Endothelial cell of umbilical vein (primary cell): Measurements from ENCODE around the gene SLAMF6. TPM values are rescaled to one million over a fixed set of nuclear protein-coding genes. Genes with fewer than 3 reads are reported as not detected.

Source experiments
- BruUV-seq: library from RNA; stranded (reverse); fragments of 400-500 nt; replicated peaks from 2 replicates; lab custom pipeline; 2021; lab: Mats Ljungman, UMichigan
- CTCF ChIA-PET: fragments of 300-600, 350-600 bp; sonication (Branson Sonifier 250); formaldehyde crosslinking; loops from one replicate; lab custom pipeline; 2021; ENCODE audit warnings: antibody characterized with exemption, inconsistent platforms; lab: Charles Lee
- POLR2A ChIA-PET: fragments of 300-600, 350-600 bp; sonication (Branson Sonifier 250); formaldehyde crosslinking; loops from one replicate; lab custom pipeline; 2021; ENCODE audit warnings: antibody characterized with exemption, inconsistent platforms; lab: Charles Lee
- DNase-seq: peaks from one replicate; pipeline ENCODE4 v3.0.0-alpha.2; 2011; ENCODE audit warnings: low read depth, low spot score
- FAIRE-seq: peaks from 2 replicates; lab custom pipeline; 2011; peaks lifted over from hg19 to GRCh38; lab: Jason Lieb, UNC
- H2AFZ ChIP-seq: 2 replicates; pipeline ENCODE4 v1.6.0; 2012; ENCODE audit warnings: low read depth, low read length, control low read depth, inconsistent platforms
- H3K27ac ChIP-seq: 2 replicates; pipeline ENCODE4 v1.5.1; 2011; ENCODE audit warnings: low read depth, mild to moderate bottlenecking, control low read depth, low read length, moderate library complexity; ENCODE audit not compliant: insufficient read depth
- H3K27me3 ChIP-seq, 2 experiments: 2 replicates each; pipeline versions ENCODE4 v1.6.0 to v1.6.1; 2011; ENCODE audit warnings: low read length in 2 of 2, mixed read lengths in 1 of 2; ENCODE audit not compliant: control insufficient read depth in 2 of 2, insufficient read depth in 2 of 2
- H3K36me3 ChIP-seq, 2 experiments: 2 replicates in 1 of 2; 3 replicates in 1 of 2; pipeline ENCODE4 v1.5.1; 2011; ENCODE audit warnings: low read length in 2 of 2, mild to moderate bottlenecking in 1 of 2, moderate library complexity in 1 of 2; ENCODE audit not compliant: control insufficient read depth in 2 of 2, insufficient read depth in 2 of 2; ENCODE audit errors: extremely low read depth in 1 of 2
- H3K4me1 ChIP-seq: 3 replicates; pipeline ENCODE4 v1.5.1; 2011; ENCODE audit warnings: mild to moderate bottlenecking, low read length; ENCODE audit not compliant: control insufficient read depth, insufficient read depth; ENCODE audit errors: extremely low read depth
- H3K4me2 ChIP-seq: 2 replicates; pipeline ENCODE4 v1.6.1; 2011; ENCODE audit warnings: low read length, control low read depth, mixed read lengths; ENCODE audit not compliant: insufficient read depth
- H3K4me3 ChIP-seq, 3 experiments: fragments of 200-600 bp in 1 of 3; sonication (generic), shearing (Covaris generic) in 1 of 3; replicated peaks in 1 of 3; 2 replicates each; pipeline ENCODE4 v1.5.1; 2011 to 2016; ENCODE audit warnings: control low read depth in 3 of 3, low read length in 3 of 3, mild to moderate bottlenecking in 2 of 3, inconsistent platforms in 1 of 3, low read depth in 1 of 3, moderate library complexity in 1 of 3; ENCODE audit not compliant: insufficient read depth in 1 of 3
- H3K79me2 ChIP-seq: 2 replicates; pipeline ENCODE4 v1.6.0; 2012; ENCODE audit warnings: low read length, inconsistent platforms; ENCODE audit not compliant: control insufficient read depth, insufficient read depth
- H3K9ac ChIP-seq: replicated peaks from 2 replicates; pipeline ENCODE3; 2011; ENCODE audit warnings: low read length, control low read depth; ENCODE audit not compliant: insufficient read depth; ENCODE audit errors: extremely low read depth
- H3K9me1 ChIP-seq: replicated peaks from 3 replicates; pipeline ENCODE4 v1.6.0; 2011; ENCODE audit warnings: mild to moderate bottlenecking, low read length; ENCODE audit not compliant: control insufficient read depth, insufficient read depth; ENCODE audit errors: extremely low read depth
- H3K9me3 ChIP-seq: replicated peaks from 2 replicates; pipeline ENCODE4 v1.5.1; 2012; ENCODE audit warnings: low read length, inconsistent platforms; ENCODE audit not compliant: control insufficient read depth, insufficient read depth
- H4K20me1 ChIP-seq: replicated peaks from 2 replicates; pipeline ENCODE3; 2011; ENCODE audit warnings: mild to moderate bottlenecking, low read length; ENCODE audit not compliant: control insufficient read depth, insufficient read depth; ENCODE audit errors: extremely low read depth
- CTCF ChIP-seq, 2 donors: IDR thresholded peaks; 1 replicate in 1 of 2; 2 replicates in 1 of 2; pipeline ENCODE4 v1.5.1; 2011; ENCODE audit warnings: low read length in 2 of 2, mild to moderate bottlenecking in 2 of 2, moderate library complexity in 2 of 2, control low read depth in 1 of 2, inconsistent platforms in 1 of 2, low read depth in 1 of 2; ENCODE audit not compliant: insufficient read depth in 1 of 2; ENCODE audit errors: extremely low read depth in 1 of 2
- EZH2 ChIP-seq: IDR thresholded peaks from 2 replicates; pipeline ENCODE4 v1.6.1; 2012; ENCODE audit warnings: borderline replicate concordance, low read depth, mild to moderate bottlenecking, moderate library complexity, low read length, inconsistent platforms; ENCODE audit not compliant: severe bottlenecking
- FOS ChIP-seq: IDR thresholded peaks from 2 replicates; pipeline ENCODE4 v1.6.1; 2011; ENCODE audit warnings: mild to moderate bottlenecking, low read length, moderate library complexity, borderline replicate concordance; ENCODE audit not compliant: insufficient read depth
- GATA2 ChIP-seq: IDR thresholded peaks from 2 replicates; pipeline ENCODE4 v1.7.0; 2011; ENCODE audit warnings: low read depth, mild to moderate bottlenecking, moderate library complexity, mixed read lengths, low read length; ENCODE audit not compliant: insufficient read length, insufficient read depth
- JUN ChIP-seq: IDR thresholded peaks from 2 replicates; pipeline ENCODE4 v1.6.1; 2011; ENCODE audit warnings: borderline replicate concordance, low read depth; ENCODE audit not compliant: insufficient read length, insufficient read depth
- MAX ChIP-seq: IDR thresholded peaks from 2 replicates; pipeline ENCODE4 v1.6.1; 2011; ENCODE audit not compliant: insufficient read depth, insufficient read length
- MYC ChIP-seq: IDR thresholded peaks from one replicate; pipeline ENCODE4 v1.6.1; 2011; ENCODE audit warnings: mild to moderate bottlenecking, low read depth, low read length
- POLR2A ChIP-seq: IDR thresholded peaks from 2 replicates; pipeline ENCODE4 v1.6.1; 2012; ENCODE audit warnings: low read depth, mild to moderate bottlenecking, control low read depth, low read length
- POLR2AphosphoS5 ChIP-seq: IDR thresholded peaks from 2 replicates; pipeline ENCODE4 v1.6.1; 2012; ENCODE audit warnings: low read depth, mild to moderate bottlenecking, control low read depth, low read length, moderate library complexity; ENCODE audit not compliant: insufficient read depth
- dilution Hi-C: fragments of 300-500 bp; cut with MboI; formaldehyde crosslinking; loops from one replicate; pipeline ENCODE4 v1.15.0; 2019; ENCODE audit warnings: low sequenced_read_pairs; ENCODE audit not compliant: extremely low pct_ligation_motif_present
- intact Hi-C: fragments of 100-400 bp; cut with micrococcal nuclease; formaldehyde crosslinking; loops from one replicate; pipeline ENCODE4 v1.10.0; 2022
- polyA plus RNA-seq, 4 experiments: library from polyadenylated mRNA; depleted of rRNA in 3 of 4; stranded (reverse) in 3 of 4; unstranded in 1 of 4; fragments of >200 nt; gene quantifications; 2 replicates each; pipeline versions ENCODE4 v1.2.1 to v1.2.3, GENCODE V29; 2011 to 2012; ENCODE audit warnings: missing spikeins in 1 of 4
- total RNA-seq: library from RNA; stranded (reverse); gene quantifications from 2 replicates; pipeline ENCODE4 v1.2.3, GENCODE V29; 2021

Gene SLAMF6
- total and polyA plus RNA-seq, 2 donors (not counting 3 experiments of a cell fraction or from before 2014, with no cell fraction given) = not detected

GRCh38 chr1:160496334-160496733 lies 26.7 kb downstream of the SLAMF6 start:
- Histone ChIP-seq H3K9me1 (no peaks in the 10 kb centered on the region), H3K79me2 (no peaks in the 10 kb centered on the region), H3K9ac (no peak overlapping the region), H3K9me3 (no peaks in the 10 kb centered on the region), H3K4me1 (no peaks in the 10 kb centered on the region), H3K36me3 (no peaks in the 10 kb centered on the region), H3K27me3 (no peaks in the 10 kb centered on the region), H3K4me3 (no peak overlapping the region), H3K27ac (no peak overlapping the region), H3K4me2 (no peak overlapping the region), H4K20me1 (no peaks in the 10 kb centered on the region), H2AFZ (no peak overlapping the region)
- no peak for FAIRE-seq
- BruUV-seq = no TSS peak
- intact Hi-C loops = no loop called here
- dilution Hi-C loops = no loop called here
- POLR2A ChIA-PET = no interaction called here
- no peak for DNase-seq
- CTCF ChIA-PET = no interaction called here
- TF ChIP-seq EZH2 = no peak
- TF ChIP-seq GATA2 = no peak
- no peak for TF ChIP-seq MAX
- TF ChIP-seq JUN = no peak
- no peak for TF ChIP-seq POLR2A
- TF ChIP-seq POLR2AphosphoS5 = no peak
- no peak for TF ChIP-seq FOS
- TF ChIP-seq MYC = no peak
- no peak for TF ChIP-seq CTCF (IDR thresholded peaks at IDR 0.05; ENCODE audit: extremely low read depth in 1 of 2, insufficient read depth in 1 of 2, low read depth in 1 of 2, low read length in 2 of 2)
